DND-41 (cell line): ENCODE results near the gene PRDM13.

Experiments used
- ATAC-seq: fragments of 200-7000 bp; cut with Tn5 transposase; 3 replicates; pipeline ENCODE4 v1.9.1; 2021; ENCODE audit warnings: low read depth; ENCODE audit not compliant: insufficient read depth
- DNase-seq: peaks from one replicate; pipeline ENCODE4 v3.0.0-alpha.2; 2020
- H2AFZ ChIP-seq: 2 replicates; pipeline ENCODE4 v1.6.0; 2012; ENCODE audit warnings: low read depth, low read length
- H3K27ac ChIP-seq: 2 replicates; pipeline ENCODE4 v1.5.1; 2012; ENCODE audit warnings: low read length, inconsistent platforms
- H3K27me3 ChIP-seq: fragments of 200-600 bp; sonication (generic); 2 replicates; pipeline ENCODE4 v1.6.0; 2012; ENCODE audit warnings: low read length, mild to moderate bottlenecking, inconsistent platforms; ENCODE audit not compliant: insufficient read depth, poor library complexity
- H3K36me3 ChIP-seq: 2 replicates; pipeline ENCODE4 v1.5.1; 2012; ENCODE audit warnings: low read length, inconsistent platforms; ENCODE audit not compliant: insufficient read depth
- H3K4me1 ChIP-seq: 2 replicates; pipeline ENCODE4 v1.5.1; 2012; ENCODE audit warnings: mild to moderate bottlenecking, low read length; ENCODE audit not compliant: insufficient read depth
- H3K4me2 ChIP-seq: 2 replicates; pipeline ENCODE4 v1.6.0; 2012; ENCODE audit warnings: mild to moderate bottlenecking, moderate library complexity, low read length, inconsistent platforms; ENCODE audit not compliant: insufficient read depth
- H3K4me3 ChIP-seq, 2 experiments: fragments of 200-600 bp in 1 of 2; shearing (Covaris generic) in 1 of 2; 2 replicates each; pipeline ENCODE4 v1.5.1; 2012 to 2016; ENCODE audit warnings: inconsistent platforms in 2 of 2, low read length in 2 of 2, mild to moderate bottlenecking in 2 of 2, low read depth in 1 of 2, moderate library complexity in 1 of 2
- H3K79me2 ChIP-seq: 2 replicates; pipeline ENCODE4 v1.6.0; 2012; ENCODE audit warnings: low read length, inconsistent platforms; ENCODE audit not compliant: insufficient read depth
- H3K9ac ChIP-seq: 2 replicates; pipeline ENCODE4 v1.6.0; 2012; ENCODE audit warnings: low read depth, mild to moderate bottlenecking, inconsistent platforms, low read length, moderate library complexity
- H3K9me3 ChIP-seq: 2 replicates; pipeline ENCODE4 v1.5.1; 2012; ENCODE audit warnings: low read length, moderate library complexity, mild to moderate bottlenecking, inconsistent platforms; ENCODE audit not compliant: insufficient read depth, severe bottlenecking
- H4K20me1 ChIP-seq: 2 replicates; pipeline ENCODE4 v1.6.0; 2012; ENCODE audit warnings: low read length; ENCODE audit not compliant: insufficient read depth
- EZH2 ChIP-seq: IDR thresholded peaks from 3 replicates; pipeline ENCODE4 v1.6.1; 2012; ENCODE audit warnings: borderline replicate concordance, low read depth, mild to moderate bottlenecking, moderate library complexity, low read length, inconsistent platforms; ENCODE audit not compliant: severe bottlenecking
- TF ChIP-seq, protein P1 (sequence below): IDR thresholded peaks from 2 replicates; pipeline ENCODE4 v1.5.1; 2012; ENCODE audit warnings: borderline replicate concordance, low read length, moderate library complexity, mild to moderate bottlenecking; ENCODE audit not compliant: poor library complexity, severe bottlenecking; ENCODE audit errors: extremely low read depth

The PRDM13 gene

GRCh38 chr6:99608059-99608885, 1.6 kb downstream of the PRDM13 start:
- H3K4me3 ChIP-seq = no peak overlapping the region
- no peaks in the 10 kb centered on the region for H4K20me1 ChIP-seq
- no peaks in the 10 kb centered on the region for H3K79me2 ChIP-seq
- no peaks in the 10 kb centered on the region for H3K9me3 ChIP-seq
- TF ChIP-seq, protein P1, sequence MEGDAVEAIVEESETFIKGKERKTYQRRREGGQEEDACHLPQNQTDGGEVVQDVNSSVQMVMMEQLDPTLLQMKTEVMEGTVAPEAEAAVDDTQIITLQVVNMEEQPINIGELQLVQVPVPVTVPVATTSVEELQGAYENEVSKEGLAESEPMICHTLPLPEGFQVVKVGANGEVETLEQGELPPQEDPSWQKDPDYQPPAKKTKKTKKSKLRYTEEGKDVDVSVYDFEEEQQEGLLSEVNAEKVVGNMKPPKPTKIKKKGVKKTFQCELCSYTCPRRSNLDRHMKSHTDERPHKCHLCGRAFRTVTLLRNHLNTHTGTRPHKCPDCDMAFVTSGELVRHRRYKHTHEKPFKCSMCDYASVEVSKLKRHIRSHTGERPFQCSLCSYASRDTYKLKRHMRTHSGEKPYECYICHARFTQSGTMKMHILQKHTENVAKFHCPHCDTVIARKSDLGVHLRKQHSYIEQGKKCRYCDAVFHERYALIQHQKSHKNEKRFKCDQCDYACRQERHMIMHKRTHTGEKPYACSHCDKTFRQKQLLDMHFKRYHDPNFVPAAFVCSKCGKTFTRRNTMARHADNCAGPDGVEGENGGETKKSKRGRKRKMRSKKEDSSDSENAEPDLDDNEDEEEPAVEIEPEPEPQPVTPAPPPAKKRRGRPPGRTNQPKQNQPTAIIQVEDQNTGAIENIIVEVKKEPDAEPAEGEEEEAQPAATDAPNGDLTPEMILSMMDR = no peak
- TF ChIP-seq EZH2 = no peak
- ATAC-seq (no peak), DNase-seq (no peak)
- no peaks in the 10 kb centered on the region for H3K27me3 ChIP-seq
- H3K27ac ChIP-seq = no peak overlapping the region
- H3K36me3 ChIP-seq = no peaks in the 10 kb centered on the region
- no peak overlapping the region for H3K9ac ChIP-seq
- no peak overlapping the region for H2AFZ ChIP-seq
- H3K4me2 ChIP-seq = no peak overlapping the region
- peaks cover 28% of the 10 kb centered on the region for H3K4me1 ChIP-seq

DNA sequence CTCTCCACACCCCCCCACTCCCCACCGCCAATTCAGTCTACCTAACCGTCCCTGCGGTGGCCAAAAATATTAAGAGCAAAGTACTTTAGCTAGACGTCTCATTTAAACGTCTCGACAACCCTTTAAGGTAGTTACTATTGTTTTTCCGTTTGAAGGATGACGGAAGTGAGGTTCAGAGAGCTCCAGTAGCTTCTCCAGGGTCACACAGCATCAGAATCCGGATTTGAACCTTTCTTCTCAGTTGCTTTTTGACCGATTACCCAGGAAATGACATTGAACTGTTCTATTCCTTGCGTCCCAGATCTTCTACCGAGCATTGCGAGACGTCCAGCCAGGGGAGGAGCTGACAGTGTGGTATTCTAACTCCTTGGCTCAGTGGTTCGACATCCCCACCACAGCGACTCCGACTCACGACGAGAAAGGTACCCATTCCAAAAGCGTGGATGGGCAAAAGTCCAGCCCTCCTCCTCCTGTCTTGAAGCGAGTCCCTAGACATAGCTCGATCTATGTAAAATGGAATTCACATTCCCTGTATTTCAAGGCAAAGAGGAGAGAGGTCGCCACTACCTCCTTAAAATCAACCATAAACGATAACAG, 2.4 kb downstream of the PRDM13 start:
- H3K9me3 ChIP-seq = no peaks in the 10 kb centered on the region
- H2AFZ ChIP-seq = no peak overlapping the region
- H3K27me3 ChIP-seq = no peaks in the 10 kb centered on the region
- DNase-seq = no peak
- no peak overlapping the region for H3K9ac ChIP-seq
- H3K36me3 ChIP-seq = no peaks in the 10 kb centered on the region
- peaks cover 28% of the 10 kb centered on the region for H3K4me1 ChIP-seq
- H3K27ac ChIP-seq = no peak overlapping the region
- no peak for ATAC-seq
- TF ChIP-seq, protein P1 = no peak
- no peak for TF ChIP-seq EZH2
- H4K20me1 ChIP-seq = no peaks in the 10 kb centered on the region
- H3K79me2 ChIP-seq = no peaks in the 10 kb centered on the region
- 0 out of 2 replicates have a peak overlapping the region, but pooled peaks have one; percentile 55 for H3K4me2 ChIP-seq
- H3K4me3 ChIP-seq = no peak overlapping the region

DNA sequence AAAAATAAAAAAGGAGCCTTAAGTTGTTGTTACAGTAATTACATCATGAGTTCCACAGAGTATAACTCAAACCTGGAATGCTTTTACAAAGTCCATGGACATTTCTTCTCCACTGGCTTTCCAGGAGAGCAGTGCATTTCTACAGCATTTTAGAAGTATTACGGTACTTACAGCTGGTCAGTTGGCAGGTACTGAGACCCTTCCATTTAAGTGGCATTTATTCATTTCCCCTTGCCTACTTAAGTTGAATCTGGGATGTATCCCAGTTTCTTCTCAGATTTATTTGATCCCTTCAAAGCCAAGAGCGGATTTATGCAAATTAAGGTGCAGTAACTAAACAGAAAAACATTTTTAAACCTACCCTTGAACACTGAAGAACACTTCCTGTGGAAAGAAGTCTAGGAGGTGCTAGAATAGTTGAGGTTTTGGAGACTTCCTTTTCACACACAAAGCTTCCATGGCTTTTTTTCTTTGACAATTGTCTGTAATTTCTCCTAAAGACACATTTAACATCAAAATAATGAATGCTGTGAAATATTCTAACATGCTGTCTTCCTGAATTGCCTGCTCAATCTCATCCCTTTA, 3.4 kb downstream of the PRDM13 start:
- peak overlapping the region in 1 of 2 experiments; percentile 27; a peak in 1 of 4 replicates for H3K4me3 ChIP-seq
- H3K4me1 ChIP-seq = peaks cover 28% of the 10 kb centered on the region
- DNase-seq (no peak), ATAC-seq (peak; percentile 80)
- no peak for TF ChIP-seq EZH2
- TF ChIP-seq, protein P1 = no peak
- no peaks in the 10 kb centered on the region for H3K9me3 ChIP-seq
- H3K27ac ChIP-seq = peak overlapping the region; percentile 71
- no peaks in the 10 kb centered on the region for H3K79me2 ChIP-seq
- H2AFZ ChIP-seq = peak overlapping the region; percentile 58
- H3K4me2 ChIP-seq = peak overlapping the region; percentile 55; the same call in 1 of the 2 replicates
- H3K36me3 ChIP-seq = no peaks in the 10 kb centered on the region
- no peak overlapping the region for H3K9ac ChIP-seq
- no peaks in the 10 kb centered on the region for H4K20me1 ChIP-seq
- no peaks in the 10 kb centered on the region for H3K27me3 ChIP-seq
